Smooth muscle cell (in vitro differentiated cells): Measurements from ENCODE around the gene GLOD4. TPM values are rescaled to one million over a fixed set of nuclear protein-coding genes. Genes with fewer than 3 reads are reported as not detected.
"Not testable (repeated sequence)": the region's sequence is repeated elsewhere in the genome, so short reads cannot be mapped to it uniquely, and the experiment has no call there.

Source experiments
- DNase-seq: peaks from one replicate; lab custom pipeline; 2025; ENCODE audit not compliant: unreplicated experiment; lab: John Stamatoyannopoulos, UW
- H2AFZ ChIP-seq: fragments of 200-600 bp; sonication (generic); 2 replicates; pipeline ENCODE4 v1.6.0; 2016; ENCODE audit warnings: antibody characterized with exemption, low read depth, mild to moderate bottlenecking
- H3F3A ChIP-seq: fragments of 200-600 bp; sonication (generic); 2 replicates; pipeline ENCODE4 v1.6.0; 2017; ENCODE audit warnings: antibody characterized with exemption, low read depth
- H3K27ac ChIP-seq: fragments of 200-600 bp; sonication (generic); 2 replicates; pipeline ENCODE4 v1.5.1; 2016; ENCODE audit warnings: low read depth, mild to moderate bottlenecking
- H3K27me3 ChIP-seq: fragments of 200-600 bp; sonication (generic); 2 replicates; pipeline ENCODE4 v1.6.1; 2016; ENCODE audit warnings: low read depth, mild to moderate bottlenecking
- H3K36me3 ChIP-seq: fragments of 200-600 bp; sonication (generic); 2 replicates; pipeline ENCODE4 v1.5.1; 2016; ENCODE audit warnings: low read depth
- H3K4me1 ChIP-seq: fragments of 200-600 bp; sonication (generic); 2 replicates; pipeline ENCODE4 v1.5.1; 2016; ENCODE audit warnings: low read depth
- H3K4me2 ChIP-seq: fragments of 200-600 bp; sonication (generic); 2 replicates; pipeline ENCODE4 v1.6.0; 2016; ENCODE audit warnings: mild to moderate bottlenecking
- H3K4me3 ChIP-seq: fragments of 200-600 bp; sonication (generic); 2 replicates; pipeline ENCODE4 v1.5.1; 2016; ENCODE audit warnings: mild to moderate bottlenecking
- H3K79me2 ChIP-seq: fragments of 200-600 bp; sonication (generic); 2 replicates; pipeline ENCODE4 v1.6.0; 2016; ENCODE audit warnings: low read depth, mild to moderate bottlenecking
- H3K9ac ChIP-seq: fragments of 200-600 bp; sonication (generic); 2 replicates; pipeline ENCODE4 v1.6.0; 2016; ENCODE audit warnings: low read depth
- H3K9me3 ChIP-seq: fragments of 200-600 bp; sonication (generic); replicated peaks from 2 replicates; pipeline ENCODE4 v1.5.1; 2016; ENCODE audit warnings: low read depth
- H4K20me1 ChIP-seq: fragments of 200-600 bp; sonication (generic); 2 replicates; pipeline ENCODE4 v1.6.0; 2016; ENCODE audit warnings: low read depth
- CTCF ChIP-seq: fragments of 200-600 bp; sonication (generic); IDR thresholded peaks from 2 replicates; pipeline ENCODE4 v1.5.1; 2017; ENCODE audit warnings: borderline replicate concordance, mild to moderate bottlenecking, antibody characterized with exemption; ENCODE audit not compliant: insufficient read depth, poor library complexity, severe bottlenecking
- WGBS: methylation state at CpG from one replicate; pipeline ENCODE4 v1.1.7; 2016; ENCODE audit warnings: low lambda C conversion rate; 5-methylcytosine and 5-hydroxymethylcytosine counted together
- polyA plus RNA-seq: library from polyadenylated mRNA; unstranded; fragments of >200 nt; fragmentation: Nextera tagmentation; extraction: Ambion mirVana; gene quantifications from 2 replicates; pipeline ENCODE4 v1.2.1, GENCODE V29; 2016
- total RNA-seq: library from RNA; depleted of rRNA; stranded (reverse); fragments of >200 nt; gene quantifications from 2 replicates; pipeline ENCODE4 v1.2.3, GENCODE V29; 2014

Gene GLOD4
- total and polyA plus RNA-seq, 2 experiments from 2014 or later, result 47.2 to 53.5 TPM

DNA sequence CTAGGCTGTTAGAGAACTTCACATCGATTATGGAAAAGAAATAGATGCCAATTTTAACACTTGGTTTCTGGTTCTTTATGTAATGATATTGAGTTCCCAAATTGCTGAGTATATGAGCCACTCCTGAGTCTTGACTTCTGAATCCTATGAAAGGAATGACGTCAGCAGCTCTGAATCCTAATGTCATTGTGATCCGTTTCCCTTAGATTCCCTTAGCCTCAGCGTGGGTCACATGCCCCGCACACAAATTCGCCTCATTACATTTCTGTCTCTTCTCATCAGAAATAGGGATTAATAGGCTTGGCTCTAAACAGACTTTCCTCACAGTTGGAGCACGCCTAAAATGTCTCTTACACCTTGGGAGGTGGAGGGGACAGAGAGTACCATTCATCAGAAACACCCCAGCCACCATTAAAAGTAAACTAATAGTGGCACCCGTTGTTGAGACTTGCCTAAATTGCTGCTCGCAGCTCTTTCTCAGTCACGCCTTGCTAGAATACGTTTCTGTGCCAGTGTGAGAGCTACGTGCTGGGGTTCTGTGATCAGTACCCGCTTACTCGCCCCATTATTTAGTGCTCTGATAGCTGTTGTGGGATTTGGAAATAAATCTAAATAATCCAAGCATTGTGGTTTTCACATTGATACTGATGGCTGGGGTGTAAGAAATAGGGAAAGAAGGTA lies 7.2 kb upstream of the GLOD4 start:
- no peak for DNase-seq
- Histone ChIP-seq H3K4me2 (no peak overlapping the region), H3K36me3 (no peaks in the 10 kb centered on the region), H2AFZ (no peak overlapping the region), H3K9ac (no peak overlapping the region), H3K27me3 (no peaks in the 10 kb centered on the region), H3K4me3 (no peak overlapping the region), H3K79me2 (peaks cover 12% of the 10 kb centered on the region), H3K4me1 (no peaks in the 10 kb centered on the region), H4K20me1 (peaks cover 8% of the 10 kb centered on the region), H3K27ac (peak overlapping the region; percentile 9), H3F3A (peaks cover 6% of the 10 kb centered on the region), H3K9me3 (no peaks in the 10 kb centered on the region)
- 89% methylated on average over 14 of the region's 14 CpGs for WGBS
- TF ChIP-seq CTCF, result no peak

GRCh38 chr17:788551-788950 lies 6.5 kb upstream of the GLOD4 start:
- Histone ChIP-seq H2AFZ (no peak overlapping the region), H3K9ac (no peak overlapping the region), H3K9me3 (no peaks in the 10 kb centered on the region), H3K36me3 (no peaks in the 10 kb centered on the region), H3K4me1 (peaks cover 4% of the 10 kb centered on the region), H3K27me3 (no peaks in the 10 kb centered on the region), H3K27ac (peak overlapping the region; percentile 9), H3K4me3 (no peak overlapping the region), H3F3A (peaks cover 6% of the 10 kb centered on the region), H4K20me1 (peaks cover 8% of the 10 kb centered on the region), H3K4me2 (no peak overlapping the region), H3K79me2 (peaks cover 17% of the 10 kb centered on the region)
- WGBS, result 91% methylated on average over 4 of the region's 4 CpGs
- no peak for DNase-seq
- TF ChIP-seq CTCF, result no peak

DNA sequence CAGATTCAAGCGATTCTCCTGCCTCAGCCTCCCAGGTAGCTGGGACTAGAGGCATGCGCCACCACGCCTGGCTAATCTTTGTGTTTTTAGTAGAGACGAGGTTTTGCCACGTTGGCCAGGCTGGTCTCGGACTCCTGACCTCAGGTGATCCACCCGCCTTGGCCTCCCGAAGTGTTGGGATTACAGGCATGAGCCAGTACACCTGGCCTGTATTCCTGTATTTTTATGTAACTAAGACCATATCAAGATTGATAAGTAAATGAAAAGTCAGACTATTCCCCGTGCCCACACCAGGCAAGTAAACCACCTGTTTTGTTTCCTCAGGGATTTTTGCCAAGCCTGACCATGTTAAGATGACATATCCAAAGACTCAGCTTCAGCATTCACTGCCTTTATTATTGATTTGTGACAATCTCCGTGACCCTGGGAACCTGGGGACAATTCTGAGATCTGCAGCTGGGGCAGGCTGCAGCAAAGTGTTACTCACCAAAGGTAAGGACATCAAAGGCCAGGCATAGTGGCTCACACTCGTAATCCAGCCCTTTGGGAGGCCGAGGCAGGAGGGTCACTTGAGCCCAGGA lies 5.7 kb upstream of the GLOD4 start:
- Histone ChIP-seq H3K36me3 (no peaks in the 10 kb centered on the region), H3K4me1 (peaks cover 12% of the 10 kb centered on the region), H3K27me3 (no peaks in the 10 kb centered on the region), H3K4me3 (no peak overlapping the region), H4K20me1 (peaks cover 8% of the 10 kb centered on the region), H3K9ac (no peak overlapping the region), H3F3A (peaks cover 6% of the 10 kb centered on the region), H3K9me3 (no peaks in the 10 kb centered on the region), H3K27ac (no peak overlapping the region), H3K4me2 (no peak overlapping the region), H2AFZ (no peak overlapping the region), H3K79me2 (peaks cover 24% of the 10 kb centered on the region)
- DNase-seq, result no peak
- 98% methylated on average over 12 of the region's 12 CpGs for WGBS
- TF ChIP-seq CTCF, result no peak

DNA sequence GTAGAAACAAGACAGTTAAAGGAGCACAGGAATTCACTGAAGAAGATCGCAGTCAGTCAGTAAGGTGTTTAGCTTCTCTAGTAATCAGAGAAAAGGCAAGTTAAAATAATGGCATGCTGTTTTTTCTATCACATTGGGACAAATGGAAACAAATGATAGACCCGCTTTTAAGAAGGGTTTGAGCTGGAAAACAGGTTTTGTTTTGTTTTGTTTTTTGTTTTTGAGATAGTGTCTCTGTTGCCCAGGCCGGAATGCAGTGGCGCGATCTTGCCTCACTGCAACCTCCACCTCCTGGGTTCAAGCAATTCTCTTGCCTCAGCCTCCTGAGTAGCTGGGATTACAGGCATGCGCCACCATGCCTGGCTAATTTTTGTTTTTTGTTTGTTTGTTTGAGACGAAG lies 3.8 kb upstream of the GLOD4 start:
- peaks cover 41% of the 10 kb centered on the region for H3K79me2 ChIP-seq
- H3K9me3 ChIP-seq, result not testable (repeated sequence)

More for the DNA sequence above, 3.8 kb upstream of the GLOD4 start:
- H3K36me3 ChIP-seq, H3F3A ChIP-seq, H2AFZ ChIP-seq, H3K27me3 ChIP-seq, H3K4me2 ChIP-seq, DNase-seq, H3K27ac ChIP-seq, H4K20me1 ChIP-seq, H3K4me3 ChIP-seq, H3K9ac ChIP-seq: not testable (repeated sequence)
- peaks cover 18% of the 10 kb centered on the region for H3K4me1 ChIP-seq
- 84% methylated on average over 7 of the region's 7 CpGs for WGBS
